H1 (cell line): Measurements from ENCODE around the gene TTLL1. TPM values are rescaled to one million over a fixed set of nuclear protein-coding genes. Genes with fewer than 3 reads are reported as not detected.
A peak's percentile ranks its signal among the peaks of the same experiment; 100 is the strongest.

ENCODE experiments used
- CTCF ChIA-PET: fragments of 300-600 bp; sonication (Branson Sonifier 250); formaldehyde crosslinking; loops from one replicate; lab custom pipeline; 2021; ENCODE audit not compliant: partially characterized antibody; lab: Charles Lee
- POLR2A ChIA-PET: fragments of 300-600 bp; sonication (Branson Sonifier 250); formaldehyde crosslinking; loops from one replicate; lab custom pipeline; 2021; ENCODE audit warnings: inconsistent platforms; ENCODE audit not compliant: partially characterized antibody; lab: Charles Lee
- DNase-seq, 2 experiments: peaks; one replicate each; pipeline versions ENCODE4 v3.0.0 to v3.0.0-alpha.2; 2010 to 2022; ENCODE audit warnings: low spot score in 2 of 2, low read depth in 1 of 2, mixed read lengths in 1 of 2
- FAIRE-seq: peaks from 2 replicates; lab custom pipeline; 2011; peaks lifted over from hg19 to GRCh38; lab: Jason Lieb, UNC
- H2AFZ ChIP-seq: 2 replicates; pipeline ENCODE4 v1.8.1; 2012; ENCODE audit warnings: low read length, inconsistent platforms
- H2AK5ac ChIP-seq: 2 replicates; pipeline ENCODE4 v1.6.1; 2013; ENCODE audit warnings: low read depth, low read length
- H2BK120ac ChIP-seq: replicated peaks from 2 replicates; pipeline ENCODE3; 2013; ENCODE audit warnings: low read depth, low read length, inconsistent platforms
- H2BK12ac ChIP-seq: 2 replicates; pipeline ENCODE4 v1.6.1; 2013; ENCODE audit warnings: low read depth, low read length
- H2BK15ac ChIP-seq: 2 replicates; pipeline ENCODE4 v1.6.1; 2013; ENCODE audit warnings: low read length
- H2BK20ac ChIP-seq: 2 replicates; pipeline ENCODE4 v1.6.1; 2013; ENCODE audit warnings: low read length
- H2BK5ac ChIP-seq: 2 replicates; pipeline ENCODE4 v1.6.1; 2013; ENCODE audit warnings: low read depth, low read length
- H3K14ac ChIP-seq: 2 replicates; pipeline ENCODE4 v1.6.1; 2013; ENCODE audit warnings: inconsistent platforms; ENCODE audit not compliant: insufficient read length
- H3K18ac ChIP-seq: 2 replicates; pipeline ENCODE4 v1.6.1; 2013; ENCODE audit warnings: low read length; ENCODE audit errors: extremely low read depth
- H3K23ac ChIP-seq: 2 replicates; pipeline ENCODE4 v1.6.1; 2013; ENCODE audit warnings: inconsistent platforms; ENCODE audit not compliant: insufficient read length
- H3K23me2 ChIP-seq: 2 replicates; pipeline ENCODE4 v1.6.1; 2013; ENCODE audit warnings: low read depth, low read length
- H3K27ac ChIP-seq: 2 replicates; pipeline ENCODE4 v1.6.1; 2011; ENCODE audit warnings: low read depth, low read length, inconsistent platforms
- H3K27me3 ChIP-seq, 4 experiments: replicated peaks in 1 of 4; 1 replicate in 1 of 4; 2 replicates in 3 of 4; pipeline versions ENCODE4 v1.6.1 to v1.8.1; 2011 to 2013; ENCODE audit warnings: low read length in 3 of 4, mild to moderate bottlenecking in 3 of 4, inconsistent platforms in 2 of 4, mixed read lengths in 2 of 4, moderate library complexity in 1 of 4; ENCODE audit not compliant: control insufficient read depth in 3 of 4, insufficient read depth in 3 of 4; ENCODE audit errors: extremely low read depth in 1 of 4
- H3K36me3 ChIP-seq, 4 experiments: 2 replicates each; pipeline versions ENCODE4 v1.6.1 to v1.8.1; 2011 to 2013; ENCODE audit warnings: mild to moderate bottlenecking in 4 of 4, low read length in 3 of 4, moderate library complexity in 2 of 4, control low read depth in 1 of 4, inconsistent platforms in 1 of 4; ENCODE audit not compliant: insufficient read depth in 4 of 4, control insufficient read depth in 2 of 4
- H3K4ac ChIP-seq: replicated peaks from 2 replicates; pipeline ENCODE3; 2013; ENCODE audit warnings: low read length, low read depth, mixed read lengths, inconsistent platforms; ENCODE audit not compliant: insufficient read length
- H3K4me1 ChIP-seq, 4 experiments: replicated peaks in 1 of 4; 1 replicate in 1 of 4; 2 replicates in 3 of 4; pipeline versions ENCODE4 v1.6.1 to v1.8.1; 2011 to 2013; ENCODE audit warnings: low read length in 3 of 4, inconsistent platforms in 2 of 4, mixed read lengths in 1 of 4; ENCODE audit not compliant: insufficient read depth in 4 of 4, control insufficient read depth in 3 of 4
- H3K4me2 ChIP-seq, 2 experiments: 2 replicates each; pipeline versions ENCODE4 v1.6.1 to v1.8.1; 2011 to 2013; ENCODE audit warnings: low read depth in 2 of 2, low read length in 2 of 2, control low read depth in 1 of 2, inconsistent platforms in 1 of 2, mild to moderate bottlenecking in 1 of 2; ENCODE audit not compliant: insufficient read depth in 1 of 2
- H3K4me3 ChIP-seq, 4 experiments: fragments of 200-600, 300-600 bp in 1 of 4; sonication (generic), shearing (Covaris generic), sonication (Bioruptor Twin) in 1 of 4; 2 replicates each; pipeline versions ENCODE4 v1.5.1 to v1.8.1; 2011 to 2016; ENCODE audit warnings: low read length in 4 of 4, low read depth in 3 of 4, control low read depth in 2 of 4, inconsistent platforms in 2 of 4, mild to moderate bottlenecking in 2 of 4, mixed read lengths in 1 of 4, moderate library complexity in 1 of 4; ENCODE audit not compliant: insufficient read depth in 2 of 4; ENCODE audit errors: extremely low read depth in 1 of 4
- H3K56ac ChIP-seq: replicated peaks from 2 replicates; pipeline ENCODE3; 2013; ENCODE audit warnings: low read depth, mild to moderate bottlenecking, mixed read lengths, low read length, inconsistent platforms; ENCODE audit not compliant: insufficient read length
- H3K79me1 ChIP-seq: 2 replicates; pipeline ENCODE4 v1.6.1; 2013; ENCODE audit warnings: low read depth, low read length, control low read depth
- H3K79me2 ChIP-seq, 2 experiments: 2 replicates each; pipeline versions ENCODE4 v1.6.1 to v1.8.1; 2012 to 2013; ENCODE audit warnings: low read length in 2 of 2, mild to moderate bottlenecking in 2 of 2, inconsistent platforms in 1 of 2; ENCODE audit not compliant: insufficient read depth in 2 of 2, control insufficient read depth in 1 of 2
- H3K9ac ChIP-seq, 4 experiments: replicated peaks in 1 of 4; 1 replicate in 1 of 4; 2 replicates in 3 of 4; pipeline versions ENCODE4 v1.6.1 to v1.8.1; 2011 to 2013; ENCODE audit warnings: low read depth in 3 of 4, low read length in 3 of 4, control low read depth in 2 of 4, mild to moderate bottlenecking in 2 of 4, moderate library complexity in 2 of 4, inconsistent platforms in 1 of 4; ENCODE audit errors: extremely low read depth in 1 of 4
- H3K9me3 ChIP-seq, 2 experiments: 2 replicates each; pipeline versions ENCODE4 v1.6.1 to v1.8.1; 2012 to 2013; ENCODE audit warnings: mild to moderate bottlenecking in 2 of 2, moderate library complexity in 2 of 2, control low read depth in 1 of 2, inconsistent platforms in 1 of 2, low read depth in 1 of 2, low read length in 1 of 2, mixed read lengths in 1 of 2; ENCODE audit not compliant: insufficient read depth in 2 of 2
- H4K20me1 ChIP-seq, 2 experiments: replicated peaks in 1 of 2; 2 replicates each; pipeline versions ENCODE3 to v1.8.1; 2011 to 2013; ENCODE audit warnings: inconsistent platforms in 2 of 2, low read length in 2 of 2, mild to moderate bottlenecking in 1 of 2; ENCODE audit not compliant: insufficient read depth in 2 of 2, control insufficient read depth in 1 of 2
- H4K5ac ChIP-seq: 2 replicates; pipeline ENCODE4 v1.6.1; 2013; ENCODE audit warnings: low read length, low read depth, mixed read lengths, inconsistent platforms; ENCODE audit not compliant: insufficient read length
- H4K8ac ChIP-seq: 2 replicates; pipeline ENCODE4 v1.8.0; 2013; ENCODE audit warnings: mild to moderate bottlenecking, moderate library complexity, low read length, inconsistent platforms; ENCODE audit not compliant: insufficient read depth; ENCODE audit errors: extremely low read depth
- H4K91ac ChIP-seq: replicated peaks from 2 replicates; pipeline ENCODE3; 2013; ENCODE audit warnings: low read length, mixed read lengths, inconsistent platforms; ENCODE audit not compliant: insufficient read length
- CTBP2 ChIP-seq: IDR thresholded peaks from 2 replicates; pipeline ENCODE4 v1.7.0; 2011; ENCODE audit warnings: borderline replicate concordance, mild to moderate bottlenecking, moderate library complexity, mixed read lengths, low read length; ENCODE audit not compliant: insufficient read depth, insufficient read length
- FOSL1 ChIP-seq: IDR thresholded peaks from 2 replicates; pipeline ENCODE4 v1.6.1; 2011; ENCODE audit warnings: mild to moderate bottlenecking, low read depth, low read length, moderate library complexity; ENCODE audit not compliant: insufficient read depth
- KDM4A ChIP-seq: IDR thresholded peaks from one replicate; pipeline ENCODE4 v1.7.1; 2012; ENCODE audit warnings: low read depth, mild to moderate bottlenecking, moderate library complexity, low read length, inconsistent platforms; ENCODE audit not compliant: severe bottlenecking
- SAP30 ChIP-seq: fragments of 300-600 bp; sonication (generic); IDR thresholded peaks from 2 replicates; pipeline ENCODE4 v1.7.1; 2012; ENCODE audit warnings: low read length, moderate library complexity, mild to moderate bottlenecking, inconsistent platforms; ENCODE audit not compliant: insufficient read depth, insufficient replicate concordance
- USF2 ChIP-seq: IDR thresholded peaks from 2 replicates; pipeline ENCODE4 v1.6.1; 2011; ENCODE audit warnings: low read length, improper control_type of control experiment
- YY1 ChIP-seq: IDR thresholded peaks from 2 replicates; pipeline ENCODE4 v1.6.1; 2011; ENCODE audit warnings: low read depth, mild to moderate bottlenecking, low read length
- WGBS, 2 experiments: shearing (Covaris generic) in 1 of 2; methylation state at CpG; one replicate each; pipeline versions ENCODE4 v1.1.6 to v1.1.7; 2013 to 2015; ENCODE audit warnings: low lambda C conversion rate in 2 of 2, mixed read lengths in 2 of 2, inconsistent platforms in 1 of 2, low coverage in 1 of 2, missing lambda C conversion rate in 1 of 2; ENCODE audit not compliant: insufficient replicate concordance in 2 of 2, insufficient coverage in 1 of 2, insufficient read length in 1 of 2; ENCODE audit errors: extremely low coverage in 1 of 2, missing lambda C conversion rate in 1 of 2; 5-methylcytosine and 5-hydroxymethylcytosine counted together
- polyA plus RNA-seq, 7 experiments: library from polyadenylated mRNA; depleted of rRNA in 3 of 7; stranded (reverse) in 5 of 7; unstranded in 2 of 7; fragments of >200 nt in 5 of 7; fragments of 200-250 nt in 2 of 7; gene quantifications; 1 replicate in 5 of 7; 2 replicates in 1 of 7; 4 replicates in 1 of 7; pipeline versions ENCODE4 v1.2.1 to v1.2.3, GENCODE V29; 2011 to 2013; ENCODE audit warnings: missing spikeins in 2 of 7, mixed read lengths in 2 of 7
- total RNA-seq: library from RNA; stranded (reverse); fragmentation: NEBNext Ultra II Directional; extraction: Animal tissue kit (Norgen Biotek cat#: 25700); gene quantifications from 2 replicates; pipeline ENCODE4 v1.2.1, GENCODE V29; 2021
- TF ChIP-seq, protein P1 (sequence below): IDR thresholded peaks from 2 replicates; pipeline ENCODE4 v1.6.1; 2011; ENCODE audit warnings: low read depth, mild to moderate bottlenecking, low read length; ENCODE audit not compliant: insufficient read depth

The TTLL1 gene
- total and polyA plus RNA-seq, 2 of the 8 experiments (the other 6 are each of a cell fraction or from before 2014, with no cell fraction given): 5.0 to 13.8 TPM

DNA sequence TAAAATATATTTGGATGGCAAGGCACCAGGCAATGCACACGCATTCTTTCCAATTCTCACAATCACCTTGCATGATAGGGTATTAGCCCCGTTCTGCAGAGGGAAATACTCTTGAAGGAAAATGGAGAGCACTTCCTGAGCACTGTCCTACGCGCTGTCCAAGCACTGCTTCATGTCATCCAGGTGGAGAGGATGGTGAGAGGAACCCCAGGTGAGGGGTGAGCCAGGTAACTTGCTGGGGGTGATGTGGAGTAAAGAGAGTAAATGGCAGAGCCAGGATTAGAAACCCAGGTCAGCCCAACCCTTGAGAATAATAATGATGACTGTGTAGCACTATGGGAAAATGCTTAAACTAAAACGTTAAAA is 73.5 kb downstream of the TTLL1 start:
- no peak overlapping the region for H4K8ac ChIP-seq
- H2AFZ ChIP-seq: peak overlapping the region; percentile 86; the same call in 1 of the 2 replicates
- no peak overlapping the region for H4K91ac ChIP-seq
- no peaks in the 10 kb centered on the region for H3K36me3 ChIP-seq
- H3K27me3 ChIP-seq: peaks cover 0 to 5% (median 3%) of the 10 kb centered on the region in 4 experiments; a peak in 4 of 7 replicates
- FAIRE-seq (no peak), DNase-seq (no peak)
- H3K18ac ChIP-seq: peak overlapping the region; percentile 76; the same call in 1 of the 2 replicates
- H2BK120ac ChIP-seq: no peak overlapping the region
- no peak overlapping the region for H3K27ac ChIP-seq
- 0 out of 2 replicates have a peak overlapping the region, but pooled peaks have one; percentile 38 for H2BK5ac ChIP-seq
- 32% methylated on average over 5 of the region's 5 CpGs; no CpG with 5 or more reads in 1 of the 2 experiments for WGBS, 2 experiments
- peak overlapping the region; percentile 93 to 98 for H3K4me2 ChIP-seq
- peaks cover 7 to 16% (median 10%) of the 10 kb centered on the region in 4 experiments for H3K4me1 ChIP-seq
- peaks cover 14% of the 10 kb centered on the region for H3K23me2 ChIP-seq
- no peak overlapping the region for H4K5ac ChIP-seq
- peaks cover 16 to 34% of the 10 kb centered on the region in 2 experiments for H3K79me2 ChIP-seq
- peaks cover 11 to 15% of the 10 kb centered on the region in 2 experiments for H4K20me1 ChIP-seq
- TF ChIP-seq KDM4A (peak; percentile 14), USF2 (no peak), YY1 (no peak), CTBP2 (no peak), FOSL1 (no peak), SAP30 (peak; percentile 4)
- TF ChIP-seq, protein P1, sequence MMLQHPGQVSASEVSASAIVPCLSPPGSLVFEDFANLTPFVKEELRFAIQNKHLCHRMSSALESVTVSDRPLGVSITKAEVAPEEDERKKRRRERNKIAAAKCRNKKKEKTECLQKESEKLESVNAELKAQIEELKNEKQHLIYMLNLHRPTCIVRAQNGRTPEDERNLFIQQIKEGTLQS: no peak
- H2BK15ac ChIP-seq: no peak overlapping the region
- peak overlapping the region; percentile 60 to 87 (median 64) for H3K4me3 ChIP-seq
- ChIA-PET POLR2A (interaction anchor here (0.6 to 7.5 kb wide), 60 partner anchors 8 to 418 kb away, joined by 3 to 94 read pairs (median 5); partner anchors contain the start of genes BIK, CYB5R3 and POLDIP3), CTCF (interaction anchor here (0.9 to 1.7 kb wide), 5 partner anchors 18 to 113 kb away, joined by 3 to 4 read pairs (median 4); no protein-coding TSS in a partner anchor)
- peaks cover 10% of the 10 kb centered on the region for H3K79me1 ChIP-seq
- 0 out of 7 replicates have a peak overlapping the region, but pooled peaks of 1 of the 4 experiments have one; percentile 42 for H3K9ac ChIP-seq
- H3K4ac ChIP-seq: peak overlapping the region; percentile 61
- no peak overlapping the region for H3K23ac ChIP-seq
- H2BK12ac ChIP-seq: peak overlapping the region; percentile 71; the same call in 1 of the 2 replicates
- no peak overlapping the region for H2AK5ac ChIP-seq
- H3K9me3 ChIP-seq: no peaks in the 10 kb centered on the region
- H3K14ac ChIP-seq: no peak overlapping the region
- no peak overlapping the region for H2BK20ac ChIP-seq
- H3K56ac ChIP-seq: no peak overlapping the region
